ENCODE results near the gene ZBTB20.
A peak's percentile ranks its signal among the peaks of the same experiment; 100 is the strongest.
"Not testable (repeated sequence)": the region's sequence is repeated elsewhere in the genome, so short reads cannot be mapped to it uniquely, and the experiment has no call there.

The ZBTB20 gene

DNA sequence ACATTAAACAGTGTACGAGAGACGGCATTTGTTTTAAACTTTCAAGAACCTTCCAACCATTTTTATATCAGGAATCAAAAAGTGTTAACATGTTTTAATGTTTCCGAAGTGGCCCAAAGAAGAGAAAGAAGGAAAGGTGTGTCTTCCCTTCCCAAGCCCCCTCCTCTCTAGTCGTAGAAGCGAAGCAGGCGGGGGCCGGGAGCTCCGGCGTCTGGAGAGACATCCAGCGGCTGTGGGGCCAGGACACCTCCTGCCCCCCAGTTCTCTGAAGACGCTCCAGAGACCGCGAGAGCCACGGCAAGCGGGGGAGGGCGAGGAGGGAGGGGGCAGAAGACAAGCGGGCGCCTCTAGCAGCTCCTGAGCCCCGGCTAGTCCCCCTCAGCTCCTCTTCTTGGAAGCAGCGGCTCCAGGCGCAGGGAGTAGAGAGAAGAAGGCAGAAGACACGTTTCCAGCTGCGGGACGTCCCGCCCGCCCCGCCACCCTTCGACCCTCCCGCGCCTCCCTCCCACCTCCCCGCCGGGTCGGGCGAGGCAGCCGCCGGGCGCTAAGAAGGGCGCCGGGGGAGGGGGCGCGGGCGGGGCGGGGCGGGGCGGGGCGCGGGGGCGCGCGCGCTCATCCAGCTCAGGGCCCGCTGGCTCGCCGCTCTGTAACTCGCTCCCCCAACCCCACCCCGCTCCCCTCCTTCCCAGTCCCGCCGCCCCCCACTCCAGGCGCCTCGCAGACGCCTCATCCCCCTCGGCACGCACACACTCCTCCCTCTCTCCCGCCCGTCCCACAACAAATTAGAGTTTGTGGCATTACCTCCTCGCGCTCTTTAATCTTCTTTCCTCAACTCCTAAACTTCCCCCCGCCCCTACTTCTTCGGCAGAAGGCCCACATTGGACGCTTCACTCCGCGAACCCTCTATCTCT lies at the start of gene ZBTB20:
Gene ZBTB20, minus strand, starts transcription at position 871 of the 911 bp plus-strand sequence.
- peak; percentile 44 for DNase-seq (ENCODE audit: low read depth)

DNA sequence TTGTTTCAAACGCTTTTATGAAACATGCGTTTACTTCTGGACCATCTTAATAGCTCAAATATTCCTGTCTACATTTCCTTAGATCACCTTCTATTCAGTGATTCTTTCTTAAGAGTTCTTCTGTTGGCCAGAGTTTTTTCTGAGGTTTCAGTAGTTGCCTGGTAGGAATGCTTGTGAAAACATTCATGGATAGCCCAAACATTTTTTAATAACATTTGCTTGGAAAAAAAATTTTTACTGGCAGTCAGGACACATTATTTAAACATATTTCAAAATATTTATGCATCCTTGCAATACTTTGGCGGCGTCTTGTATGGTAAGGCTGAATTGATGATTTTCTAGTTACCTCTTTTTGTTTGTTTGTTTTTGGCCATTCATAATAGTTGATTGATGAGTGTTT lies 47.4 kb upstream of the ZBTB20 start:
- DNase-seq (ENCODE audit: low read depth) = peak; percentile 8

DNA sequence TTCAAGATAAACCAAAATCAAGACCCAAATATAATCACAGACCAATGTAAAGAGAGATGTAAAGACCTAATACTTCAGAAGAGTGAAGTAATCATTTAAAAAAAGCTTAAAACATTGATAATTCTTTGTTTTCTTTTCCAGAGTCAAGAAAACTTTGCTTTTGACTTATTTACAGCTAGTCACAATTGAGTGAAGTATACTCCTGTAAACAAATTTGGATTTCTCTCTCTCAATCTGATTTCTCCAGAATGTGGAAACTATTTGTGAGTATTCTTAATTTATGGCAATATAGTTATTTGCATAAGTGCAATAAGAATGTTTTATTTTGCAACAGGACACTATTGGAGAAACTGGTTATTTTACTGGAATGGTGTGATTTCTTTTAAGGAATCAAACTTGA lies 43.7 kb upstream of the ZBTB20 start:
- DNase-seq (ENCODE audit: low read depth) = no peak

DNA sequence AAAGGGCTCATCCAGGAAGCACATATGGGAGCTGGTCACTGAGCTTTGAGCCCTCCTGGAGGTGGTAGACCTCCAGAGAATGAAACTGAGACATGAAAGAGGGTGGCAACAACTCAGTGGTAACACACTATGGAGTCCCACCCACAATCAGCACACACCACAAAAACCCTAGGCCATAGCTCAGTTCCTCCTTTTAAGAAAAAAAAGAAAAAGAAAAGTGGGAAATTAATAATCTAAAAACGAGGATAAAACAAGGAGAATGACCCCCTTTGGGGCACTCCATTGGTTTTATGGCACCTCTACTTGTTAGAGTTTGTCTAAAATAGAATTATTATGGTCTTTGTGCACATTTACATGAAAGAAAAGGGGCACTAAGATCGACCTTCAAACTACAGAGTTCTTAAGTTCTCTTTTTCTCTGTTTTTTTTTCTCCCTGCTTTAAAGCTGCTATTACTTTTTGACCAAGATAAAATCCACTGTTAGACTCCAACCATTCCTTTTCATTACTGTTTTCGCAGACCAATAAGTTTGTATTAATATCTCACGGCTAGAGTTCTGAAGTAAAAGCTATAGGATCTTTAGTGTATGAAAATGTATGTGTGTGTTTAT lies 40.2 kb upstream of the ZBTB20 start:
- no peak for DNase-seq (ENCODE audit: low read depth)

DNA sequence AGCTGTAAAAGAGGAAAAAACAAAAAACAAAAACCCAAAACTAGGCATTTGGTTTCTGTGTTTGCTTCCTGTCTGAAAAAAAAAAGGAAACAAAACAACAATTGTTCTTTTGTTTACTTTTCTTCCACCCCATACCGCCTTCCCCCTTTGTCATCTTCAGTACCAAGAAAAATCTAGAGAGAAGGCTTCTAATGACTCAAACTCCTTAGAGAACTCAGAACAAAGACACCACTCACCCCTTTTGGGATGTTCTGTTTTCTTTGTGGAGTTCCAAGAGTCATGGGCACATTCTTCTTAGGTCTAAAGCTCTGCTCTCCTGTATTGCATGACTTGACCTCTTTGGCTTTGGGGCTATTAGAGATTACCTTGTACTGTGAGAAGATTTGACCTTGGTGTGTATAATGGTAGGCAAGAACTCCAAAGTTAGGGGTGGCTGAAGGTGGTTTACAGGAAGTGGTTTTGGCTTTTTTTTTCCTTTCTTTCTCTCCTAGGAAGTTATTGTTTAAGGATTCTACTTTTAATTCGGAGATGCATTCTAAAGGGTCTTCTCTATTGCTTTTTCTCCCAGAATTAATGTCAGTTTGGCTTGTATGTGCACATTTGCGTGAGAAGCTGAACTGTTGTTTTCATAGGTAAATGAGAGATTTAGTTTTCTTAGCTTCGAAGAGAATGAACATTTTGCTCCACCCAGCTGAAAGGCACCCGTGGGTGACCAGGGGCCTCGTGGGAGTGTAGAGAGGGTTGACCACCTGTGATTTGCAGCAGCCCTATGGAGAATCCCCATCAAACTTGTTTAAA lies 39.5 kb upstream of the ZBTB20 start:
- DNase-seq (ENCODE audit: low read depth) = no peak

DNA sequence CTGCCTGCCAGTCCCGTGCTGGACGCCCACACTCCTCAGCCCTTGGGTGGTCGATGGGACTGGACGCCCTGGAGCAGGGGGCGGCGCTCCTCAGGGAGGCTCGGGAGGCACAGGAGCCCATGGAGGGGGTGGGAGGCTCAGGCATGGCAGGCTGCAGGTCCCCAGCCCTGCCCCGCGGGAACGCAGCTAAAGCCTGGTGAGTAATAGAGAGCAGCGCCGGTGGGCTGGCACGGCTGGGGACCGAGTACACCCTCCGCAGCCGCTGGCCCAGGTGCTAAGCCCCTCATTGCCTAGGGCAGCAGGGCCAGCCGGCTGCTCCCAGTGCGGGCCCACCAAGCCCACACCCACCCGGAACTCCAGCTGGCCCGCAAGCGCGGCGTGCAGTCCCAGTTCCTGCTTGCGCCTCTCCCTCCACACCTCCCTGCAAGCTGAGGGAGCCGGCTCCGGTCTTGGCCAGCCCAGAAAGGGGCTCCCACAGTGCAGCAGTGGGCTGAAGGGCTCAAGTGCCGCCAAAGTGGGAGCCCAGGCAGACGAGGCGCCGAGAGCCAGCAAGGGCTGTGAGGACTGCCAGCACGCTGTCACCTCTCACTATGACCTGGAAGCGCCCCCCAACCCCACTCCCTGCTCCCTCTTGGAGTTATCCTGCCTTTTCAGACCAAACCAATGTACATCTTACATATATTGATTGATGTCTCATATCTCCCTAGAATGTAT lies 37.9 kb upstream of the ZBTB20 start:
- not testable (repeated sequence) for DNase-seq (ENCODE audit: low read depth)

DNA sequence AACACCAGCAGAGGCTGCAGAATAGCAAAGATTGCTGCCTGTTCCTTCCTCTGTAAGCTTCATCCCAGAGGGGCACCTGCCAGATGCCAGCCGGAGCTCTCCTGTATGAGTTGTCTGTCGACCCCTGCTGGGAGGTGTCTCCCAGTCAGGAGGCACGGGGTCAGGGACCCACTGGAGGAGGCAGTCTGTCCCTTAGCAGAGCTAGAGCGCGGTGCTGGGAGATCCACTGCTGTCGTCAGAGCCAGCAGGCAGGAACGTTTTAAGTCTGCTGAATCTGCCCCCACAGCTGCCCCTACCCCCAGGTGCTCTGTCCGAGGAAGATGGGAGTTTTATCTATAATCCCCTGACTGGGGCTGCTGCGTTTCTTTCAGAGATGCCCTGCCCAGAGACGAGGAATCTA lies 31.8 kb upstream of the ZBTB20 start:
- not testable (repeated sequence) for DNase-seq (ENCODE audit: low read depth)

DNA sequence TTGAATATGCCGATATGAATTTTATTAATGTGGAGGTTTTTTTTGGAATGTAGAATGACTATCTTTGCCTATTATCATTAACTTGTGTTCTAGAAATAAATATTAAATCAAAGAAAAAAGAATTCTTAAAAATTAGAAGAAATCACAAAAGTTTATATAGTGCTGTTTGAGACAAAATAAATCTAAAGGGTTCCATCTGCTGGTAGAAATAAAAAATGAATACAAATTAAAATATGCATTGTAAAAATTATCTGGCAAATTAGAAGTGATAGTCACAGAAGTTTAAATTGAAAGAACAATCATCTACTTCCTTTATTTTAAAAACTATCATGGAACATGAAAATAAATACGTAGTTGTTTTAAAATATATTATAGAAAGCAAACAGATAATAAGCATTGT lies 22.7 kb upstream of the ZBTB20 start:
- DNase-seq (ENCODE audit: low read depth) = no peak

DNA sequence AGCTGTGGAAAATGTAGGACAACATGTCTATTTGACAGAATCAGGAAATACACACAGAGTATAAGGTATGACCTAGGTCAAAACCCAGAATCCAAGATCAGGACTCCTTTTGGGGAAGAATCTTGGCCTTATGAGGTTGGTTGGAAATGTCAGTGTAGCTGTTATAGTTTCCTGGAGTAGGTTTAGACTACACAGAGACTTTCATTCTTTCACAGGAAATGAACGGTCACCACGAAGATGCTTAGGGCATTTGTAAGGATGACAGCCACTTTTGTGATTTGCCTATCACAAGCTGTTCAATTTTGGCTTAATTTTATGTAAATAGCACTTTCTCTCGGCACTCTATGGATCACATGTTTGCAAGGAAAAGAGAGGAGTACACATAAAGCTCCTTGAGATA lies 18.6 kb upstream of the ZBTB20 start:
- no peak for DNase-seq (ENCODE audit: low read depth)

DNA sequence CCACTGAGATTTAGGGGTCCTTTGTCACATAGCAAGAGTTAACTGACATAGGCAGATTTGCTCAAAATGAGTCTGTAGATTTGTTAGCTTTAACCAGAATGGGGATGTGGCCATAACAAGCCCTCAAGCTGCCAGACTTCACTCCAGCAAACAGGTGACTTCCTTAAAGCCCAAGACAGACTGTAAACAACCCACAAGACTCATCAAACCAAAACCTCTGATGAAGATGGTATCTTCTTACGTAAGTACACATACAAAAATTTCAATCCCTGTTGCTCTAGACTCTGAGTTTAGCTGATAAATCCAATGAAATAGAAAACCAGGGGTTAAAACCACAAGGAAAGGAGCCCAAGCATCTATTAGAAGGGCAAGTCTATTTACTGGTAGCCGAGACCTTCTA lies 18.2 kb upstream of the ZBTB20 start:
- no peak for DNase-seq (ENCODE audit: low read depth)

DNA sequence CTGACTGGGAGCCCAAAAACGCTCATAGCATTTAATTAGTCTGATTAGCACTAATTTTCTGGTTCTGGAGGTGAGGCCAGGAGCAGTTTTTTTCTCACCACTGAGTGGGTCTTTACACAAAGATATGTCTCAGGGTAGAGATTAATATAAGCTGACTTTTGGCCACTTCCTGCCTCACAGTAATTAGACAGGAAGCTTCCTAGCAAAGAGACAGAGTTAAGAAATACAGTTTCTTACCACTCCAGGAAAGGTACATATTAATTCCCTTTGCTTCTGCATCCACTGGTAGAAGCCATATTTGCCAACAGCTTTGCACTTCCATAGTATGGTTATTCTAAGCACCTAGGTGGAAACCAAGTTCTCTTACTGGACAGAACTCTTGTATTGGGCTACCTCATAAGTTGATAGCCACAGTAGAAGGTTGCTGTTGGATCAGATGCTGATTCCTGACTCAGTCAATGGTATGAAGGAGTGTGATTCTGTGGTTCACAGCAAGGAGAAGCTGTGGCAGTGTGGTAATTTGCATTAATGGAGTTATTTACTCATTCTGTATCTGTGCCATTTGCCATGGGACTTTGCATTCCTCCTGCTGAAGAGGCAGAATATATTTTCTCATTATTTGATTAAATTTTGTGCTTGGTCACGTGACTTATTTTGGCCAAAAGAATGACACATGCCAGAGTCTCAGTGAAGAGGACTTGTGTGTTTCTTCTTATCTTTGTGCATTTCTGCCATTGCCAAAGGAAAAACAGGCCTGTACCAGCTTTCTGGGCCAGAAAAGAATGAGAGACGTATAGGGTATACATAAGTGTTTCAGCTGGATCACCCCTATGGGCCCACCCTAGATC lies 17.5 kb upstream of the ZBTB20 start:
- no peak for DNase-seq (ENCODE audit: low read depth)

DNA sequence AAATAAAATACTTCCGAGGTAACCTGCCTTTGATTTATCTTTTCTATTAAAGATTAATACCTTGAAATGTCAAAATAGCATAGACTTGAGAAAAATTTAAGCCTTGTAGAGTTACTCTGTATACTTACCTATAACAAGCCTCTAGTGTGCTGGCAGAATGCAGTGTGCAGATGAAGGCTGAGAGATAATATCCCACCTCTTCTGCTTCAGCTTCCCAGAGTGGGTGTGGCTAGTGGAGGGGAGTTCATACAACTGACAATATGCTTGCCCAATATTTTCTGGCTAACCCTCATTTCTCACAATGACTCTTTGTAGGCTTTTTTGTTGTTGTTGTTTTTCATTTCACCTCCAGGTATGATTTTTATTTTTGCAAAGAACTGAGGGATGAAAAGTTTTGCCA lies 15.7 kb upstream of the ZBTB20 start:
- DNase-seq (ENCODE audit: low read depth) = no peak

DNA sequence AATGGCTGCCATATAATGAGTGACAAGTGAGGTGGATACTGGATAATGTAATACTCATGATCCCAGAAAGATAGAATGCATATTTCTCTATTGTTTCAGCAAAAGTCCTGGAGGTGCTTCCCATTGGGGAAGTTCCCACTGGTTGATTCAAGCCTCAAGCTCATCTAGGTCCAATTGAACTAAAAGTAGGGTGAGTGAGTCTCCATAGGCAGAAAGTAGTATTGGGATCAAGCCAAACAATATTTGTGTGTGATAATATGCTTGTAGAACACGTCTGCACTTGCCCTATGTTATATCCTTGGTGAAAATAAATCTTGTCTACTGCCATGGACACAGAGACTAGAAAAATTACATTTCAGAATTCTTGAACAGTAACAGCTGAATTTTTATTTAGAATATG lies 14.8 kb upstream of the ZBTB20 start:
- DNase-seq (ENCODE audit: low read depth) = no peak

DNA sequence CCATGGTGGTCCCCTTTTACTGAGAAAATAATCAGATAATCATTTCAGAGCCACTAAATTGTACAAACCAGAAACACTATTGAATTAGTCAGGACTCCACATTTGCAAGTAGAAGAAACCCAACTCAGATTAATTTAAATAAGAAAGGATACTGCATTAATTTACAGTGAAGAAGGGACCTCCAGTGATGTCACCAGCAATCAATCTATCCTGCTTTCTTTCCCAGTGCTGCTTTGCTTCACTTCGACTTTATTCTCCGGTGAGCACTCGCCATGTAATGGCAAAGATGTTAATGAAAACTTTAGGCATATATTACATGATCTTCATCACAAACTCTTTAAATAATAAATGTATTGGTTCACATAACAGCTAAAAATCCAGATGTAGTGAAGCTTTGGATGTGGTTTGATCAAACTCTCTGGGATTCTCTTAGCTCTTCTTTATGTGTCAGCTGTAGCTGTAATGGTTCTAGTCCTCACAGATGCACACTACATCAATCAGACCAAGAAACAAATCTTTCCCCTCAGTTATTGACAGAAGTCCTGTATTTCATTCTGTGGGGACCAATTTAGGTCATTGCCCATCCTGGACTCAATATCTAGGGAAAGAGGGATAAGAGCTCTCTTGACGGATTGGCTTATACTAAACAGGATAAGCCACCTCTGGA lies 14.2 kb upstream of the ZBTB20 start:
- no peak for DNase-seq (ENCODE audit: low read depth)

DNA sequence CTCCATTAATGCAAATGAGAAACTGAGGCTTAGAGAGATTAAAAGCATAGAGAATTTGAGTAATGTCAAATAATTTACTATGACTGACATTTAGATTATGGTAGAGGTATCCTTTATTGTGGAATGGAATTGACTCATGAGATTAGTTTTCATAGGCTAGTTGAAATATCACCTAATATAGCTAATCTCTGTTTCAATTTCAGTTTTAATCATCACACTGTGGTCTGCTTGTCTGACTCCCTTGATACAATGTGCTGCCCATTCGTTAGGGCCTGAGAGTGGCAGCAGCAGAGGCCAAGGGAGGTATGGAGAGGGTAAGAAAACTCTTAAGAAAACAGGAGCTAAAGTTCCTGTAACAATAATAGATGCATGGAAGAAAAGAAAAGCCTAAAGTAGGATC lies 13.2 kb upstream of the ZBTB20 start:
- DNase-seq (ENCODE audit: low read depth) = no peak

DNA sequence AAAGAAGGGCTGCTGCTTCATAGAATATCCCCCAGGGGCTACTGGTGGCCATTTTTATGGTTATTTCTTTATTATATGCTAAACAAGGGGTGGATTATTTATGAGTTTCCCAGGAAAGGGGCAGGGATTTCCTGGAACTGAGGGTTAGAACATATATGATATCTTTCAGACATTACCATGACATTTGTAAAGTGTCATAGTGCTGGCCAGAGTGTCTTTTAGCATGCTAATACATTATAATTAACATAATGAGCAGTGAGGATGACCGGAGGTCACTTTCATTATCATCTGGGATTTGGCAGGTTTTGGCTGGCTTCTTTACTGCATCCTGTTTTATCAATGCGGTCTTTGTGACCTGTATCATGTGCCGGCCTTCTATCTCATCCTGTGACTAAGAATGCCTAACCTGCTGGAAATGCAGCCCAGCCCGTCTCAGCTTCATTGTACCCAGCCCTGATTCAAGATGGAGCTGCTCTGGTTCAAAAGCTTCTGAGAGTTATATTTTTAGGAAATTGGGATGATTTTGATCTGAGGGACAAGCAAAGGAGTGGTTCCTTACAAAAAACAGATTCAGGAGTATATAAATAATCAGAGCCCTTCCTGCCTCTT lies 9.1 kb upstream of the ZBTB20 start:
- no peak for DNase-seq (ENCODE audit: low read depth)

DNA sequence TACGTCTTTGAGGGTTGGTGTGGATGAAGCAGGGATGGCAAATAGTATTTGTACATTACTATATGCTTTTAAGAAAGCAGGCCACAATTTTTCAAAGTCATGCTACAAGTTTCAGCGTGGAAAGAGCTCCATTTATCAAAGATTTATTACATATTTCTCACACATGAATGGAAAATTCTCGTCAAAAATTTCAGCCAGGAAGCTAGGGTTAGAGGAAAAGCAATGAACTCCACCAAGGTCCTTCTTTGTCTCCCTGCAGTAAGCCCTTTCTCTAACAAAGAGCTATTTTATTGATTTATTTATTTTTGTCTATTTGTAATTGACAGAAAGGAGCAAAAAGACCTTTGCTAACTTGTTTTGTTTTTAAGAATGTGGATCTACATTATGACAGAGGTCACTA lies 7.5 kb upstream of the ZBTB20 start:
- DNase-seq (ENCODE audit: low read depth) = no peak

DNA sequence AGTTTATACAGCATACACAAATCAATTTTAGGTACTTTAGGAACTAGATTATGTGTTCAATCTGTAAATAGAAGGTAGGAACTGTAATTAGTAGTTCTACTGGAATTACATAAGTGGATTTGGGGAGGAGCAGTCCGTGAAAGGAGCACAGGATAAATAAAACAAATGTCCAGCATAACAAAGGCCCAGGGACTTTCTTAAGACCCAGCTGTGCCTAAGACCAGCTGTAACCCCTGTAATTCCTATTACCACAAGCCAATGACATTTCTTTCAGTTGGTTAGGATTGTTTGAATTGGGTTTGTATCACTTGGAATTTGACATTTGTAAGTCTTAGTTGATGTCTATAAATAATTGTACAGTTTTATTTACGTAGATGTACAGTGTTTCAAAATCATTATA lies 4.8 kb upstream of the ZBTB20 start:
- no peak for DNase-seq (ENCODE audit: low read depth)

DNA sequence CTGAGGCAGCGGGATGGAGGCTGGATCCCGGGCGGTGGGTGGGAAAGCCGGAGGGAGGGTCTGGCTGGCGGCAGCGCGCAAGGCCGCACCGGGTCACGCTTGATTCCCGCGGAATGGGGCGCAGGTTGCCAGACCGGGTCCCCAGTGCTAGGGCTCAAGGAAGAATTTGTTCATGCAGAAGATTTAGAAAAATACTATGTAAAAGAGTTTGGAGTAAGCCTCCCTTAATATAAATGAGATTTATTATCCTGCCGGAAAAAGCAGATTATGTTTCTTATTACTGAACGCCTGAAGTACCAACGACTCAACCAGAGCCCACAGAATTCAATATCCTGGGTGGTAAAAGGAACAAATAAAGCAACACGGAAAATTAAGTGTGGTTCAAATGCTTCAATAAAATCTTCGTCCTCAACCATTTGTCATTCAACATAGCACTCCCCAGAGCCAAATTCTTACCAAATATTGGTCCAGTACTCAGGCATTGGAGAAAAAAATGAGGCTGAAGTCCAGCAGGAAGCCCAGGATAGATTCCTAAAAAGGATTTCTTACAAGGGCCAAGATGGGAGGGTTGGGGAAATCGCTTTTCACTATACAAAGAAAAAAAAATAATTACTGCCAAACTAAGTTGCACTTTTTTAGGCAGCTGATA lies 1.2 kb upstream of the ZBTB20 start:
- DNase-seq (ENCODE audit: low read depth) = no peak
